ENCODE data around the gene ANKRD36B.
"Not testable (repeated sequence)": the region's sequence is repeated elsewhere in the genome, so short reads cannot be mapped to it uniquely, and the experiment has no call there.

ANKRD36B gene

GRCh38 chr2:97549058-97549457 lies 40.6 kb downstream of the ANKRD36B start:
- not testable (repeated sequence) for H3K9ac ChIP-seq (ENCODE audit: low read length in 5 of 5); H3K4me3 ChIP-seq (ENCODE audit: low read depth in 1 of 5, low read length in 5 of 5); H3K27ac ChIP-seq (ENCODE audit: low read depth, low read length); H3K4me1 ChIP-seq (ENCODE audit: control insufficient read depth in 5 of 5, insufficient read depth in 5 of 5, low read length in 5 of 5); H3K9me3 ChIP-seq (ENCODE audit: control insufficient read depth in 5 of 5, low read length in 5 of 5); H3K27me3 ChIP-seq (ENCODE audit: control insufficient read depth in 5 of 5, insufficient read depth in 4 of 5, low read length in 5 of 5)
- peaks cover 0 to 19% (median 6%) of the 10 kb centered on the region in 5 donors for H3K36me3 ChIP-seq (ENCODE audit: control insufficient read depth in 5 of 5, insufficient read depth in 5 of 5, low read length in 5 of 5)

- not testable (repeated sequence) for H3K4me1 ChIP-seq (ENCODE audit: control insufficient read depth in 5 of 5, insufficient read depth in 5 of 5, low read length in 5 of 5); H3K4me3 ChIP-seq (ENCODE audit: low read depth in 1 of 5, low read length in 5 of 5); H3K27ac ChIP-seq (ENCODE audit: low read depth, low read length); H3K9ac ChIP-seq (ENCODE audit: low read length in 5 of 5); H3K27me3 ChIP-seq (ENCODE audit: control insufficient read depth in 5 of 5, insufficient read depth in 4 of 5, low read length in 5 of 5); H3K9me3 ChIP-seq (ENCODE audit: control insufficient read depth in 5 of 5, low read length in 5 of 5)
- H3K36me3 ChIP-seq (ENCODE audit: control insufficient read depth in 5 of 5, insufficient read depth in 5 of 5, low read length in 5 of 5), result peaks cover 0 to 19% (median 6%) of the 10 kb centered on the region in 5 donors
Measured at GRCh38 chr2:97548536-97548935, 41.1 kb downstream of the ANKRD36B start.

- no peaks in the 10 kb centered on the region for H3K9me3 ChIP-seq (ENCODE audit: control insufficient read depth in 5 of 5, low read length in 5 of 5)
- H3K4me3 ChIP-seq (ENCODE audit: low read depth in 1 of 5, low read length in 5 of 5), result no peak overlapping the region
- H3K9ac ChIP-seq (ENCODE audit: low read length in 5 of 5), result no peak overlapping the region
- H3K36me3 ChIP-seq (ENCODE audit: control insufficient read depth in 5 of 5, insufficient read depth in 5 of 5, low read length in 5 of 5), result peaks cover 0 to 18% (median 5%) of the 10 kb centered on the region in 5 donors
- peaks cover 0 to 3% (median 0%) of the 10 kb centered on the region in 5 donors for H3K4me1 ChIP-seq (ENCODE audit: control insufficient read depth in 5 of 5, insufficient read depth in 5 of 5, low read length in 5 of 5)
- H3K27me3 ChIP-seq (ENCODE audit: control insufficient read depth in 5 of 5, insufficient read depth in 4 of 5, low read length in 5 of 5), result no peaks in the 10 kb centered on the region
- H3K27ac ChIP-seq (ENCODE audit: low read depth, low read length), result no peak overlapping the region
Measured at GRCh38 chr2:97546711-97547110, 43.0 kb downstream of the ANKRD36B start.

GRCh38 chr2:97544911-97545310 lies 44.8 kb downstream of the ANKRD36B start:
- not testable (repeated sequence) for H3K27ac ChIP-seq (ENCODE audit: low read depth, low read length); H3K4me1 ChIP-seq (ENCODE audit: control insufficient read depth in 5 of 5, insufficient read depth in 5 of 5, low read length in 5 of 5); H3K4me3 ChIP-seq (ENCODE audit: low read depth in 1 of 5, low read length in 5 of 5); H3K9ac ChIP-seq (ENCODE audit: low read length in 5 of 5); H3K9me3 ChIP-seq (ENCODE audit: control insufficient read depth in 5 of 5, low read length in 5 of 5); H3K27me3 ChIP-seq (ENCODE audit: control insufficient read depth in 5 of 5, insufficient read depth in 4 of 5, low read length in 5 of 5)
- H3K36me3 ChIP-seq (ENCODE audit: control insufficient read depth in 5 of 5, insufficient read depth in 5 of 5, low read length in 5 of 5), result peaks cover 0 to 13% (median 2%) of the 10 kb centered on the region in 5 donors

- not testable (repeated sequence) for H3K36me3 ChIP-seq (ENCODE audit: control insufficient read depth in 5 of 5, insufficient read depth in 5 of 5, low read length in 5 of 5); H3K27ac ChIP-seq (ENCODE audit: low read depth, low read length); H3K9ac ChIP-seq (ENCODE audit: low read length in 5 of 5); H3K27me3 ChIP-seq (ENCODE audit: control insufficient read depth in 5 of 5, insufficient read depth in 4 of 5, low read length in 5 of 5); H3K4me1 ChIP-seq (ENCODE audit: control insufficient read depth in 5 of 5, insufficient read depth in 5 of 5, low read length in 5 of 5); H3K9me3 ChIP-seq (ENCODE audit: control insufficient read depth in 5 of 5, low read length in 5 of 5); H3K4me3 ChIP-seq (ENCODE audit: low read depth in 1 of 5, low read length in 5 of 5)
Measured at GRCh38 chr2:97525904-97526303, 63.8 kb downstream of the ANKRD36B start.

- not testable (repeated sequence) for H3K36me3 ChIP-seq (ENCODE audit: control insufficient read depth in 5 of 5, insufficient read depth in 5 of 5, low read length in 5 of 5)
Measured at GRCh38 chr2:97523816-97524215, 65.9 kb downstream of the ANKRD36B start.

GRCh38 chr2:97522916-97523555 lies 66.6 kb downstream of the ANKRD36B start:
- H3K27ac ChIP-seq (ENCODE audit: low read depth, low read length); H3K9me3 ChIP-seq (ENCODE audit: control insufficient read depth in 5 of 5, low read length in 5 of 5); H3K27me3 ChIP-seq (ENCODE audit: control insufficient read depth in 5 of 5, insufficient read depth in 4 of 5, low read length in 5 of 5); H3K9ac ChIP-seq (ENCODE audit: low read length in 5 of 5); H3K4me3 ChIP-seq (ENCODE audit: low read depth in 1 of 5, low read length in 5 of 5); H3K36me3 ChIP-seq (ENCODE audit: control insufficient read depth in 5 of 5, insufficient read depth in 5 of 5, low read length in 5 of 5); H3K4me1 ChIP-seq (ENCODE audit: control insufficient read depth in 5 of 5, insufficient read depth in 5 of 5, low read length in 5 of 5): not testable (repeated sequence)

More at GRCh38 chr2:97523816-97524215, 65.9 kb downstream of the ANKRD36B start:
- not testable (repeated sequence) for H3K4me3 ChIP-seq (ENCODE audit: low read depth in 1 of 5, low read length in 5 of 5); H3K27ac ChIP-seq (ENCODE audit: low read depth, low read length); H3K9me3 ChIP-seq (ENCODE audit: control insufficient read depth in 5 of 5, low read length in 5 of 5); H3K9ac ChIP-seq (ENCODE audit: low read length in 5 of 5); H3K4me1 ChIP-seq (ENCODE audit: control insufficient read depth in 5 of 5, insufficient read depth in 5 of 5, low read length in 5 of 5); H3K27me3 ChIP-seq (ENCODE audit: control insufficient read depth in 5 of 5, insufficient read depth in 4 of 5, low read length in 5 of 5)

- not testable (repeated sequence) for H3K27ac ChIP-seq (ENCODE audit: low read depth, low read length); H3K9ac ChIP-seq (ENCODE audit: low read length in 5 of 5)
Measured at GRCh38 chr2:97495651-97496050, 94.0 kb downstream of the ANKRD36B start.

GRCh38 chr2:97490141-97490540 lies 99.5 kb downstream of the ANKRD36B start:
- H3K9ac ChIP-seq (ENCODE audit: low read length in 5 of 5); H3K4me3 ChIP-seq (ENCODE audit: low read depth in 1 of 5, low read length in 5 of 5); H3K27ac ChIP-seq (ENCODE audit: low read depth, low read length); H3K36me3 ChIP-seq (ENCODE audit: control insufficient read depth in 5 of 5, insufficient read depth in 5 of 5, low read length in 5 of 5); H3K9me3 ChIP-seq (ENCODE audit: control insufficient read depth in 5 of 5, low read length in 5 of 5); H3K4me1 ChIP-seq (ENCODE audit: control insufficient read depth in 5 of 5, insufficient read depth in 5 of 5, low read length in 5 of 5); H3K27me3 ChIP-seq (ENCODE audit: control insufficient read depth in 5 of 5, insufficient read depth in 4 of 5, low read length in 5 of 5): not testable (repeated sequence)

More at GRCh38 chr2:97495651-97496050, 94.0 kb downstream of the ANKRD36B start:
- not testable (repeated sequence) for H3K4me3 ChIP-seq (ENCODE audit: low read depth in 1 of 5, low read length in 5 of 5); H3K36me3 ChIP-seq (ENCODE audit: control insufficient read depth in 5 of 5, insufficient read depth in 5 of 5, low read length in 5 of 5); H3K9me3 ChIP-seq (ENCODE audit: control insufficient read depth in 5 of 5, low read length in 5 of 5); H3K4me1 ChIP-seq (ENCODE audit: control insufficient read depth in 5 of 5, insufficient read depth in 5 of 5, low read length in 5 of 5); H3K27me3 ChIP-seq (ENCODE audit: control insufficient read depth in 5 of 5, insufficient read depth in 4 of 5, low read length in 5 of 5)

Data from subcutaneous abdominal adipose tissue (tissue), 5 donors.